Body of pancreas (tissue), 4 donors: ENCODE results near the gene LSAMP. TPM values are rescaled to one million over a fixed set of nuclear protein-coding genes. Genes with fewer than 3 reads are reported as not detected.

ENCODE experiments used
- ATAC-seq: fragments of 150-250 bp; one replicate; pipeline ENCODE4 v1.9.1; 2016
- DNase-seq, 4 donors: peaks; one replicate each; pipeline ENCODE4 v3.0.0-alpha.2; 2019
- H3K27ac ChIP-seq, 4 donors: fragments of 200-600 bp; sonication (generic); 1 replicate in 3 of 4; 2 replicates in 1 of 4; pipeline versions ENCODE4 v1.5.1 to v1.6.1; 2016 to 2019; ENCODE audit warnings: mild to moderate bottlenecking in 1 of 4, mixed read lengths in 1 of 4, moderate library complexity in 1 of 4
- H3K27me3 ChIP-seq, 2 donors: fragments of 200-600 bp; sonication (generic); one replicate each; pipeline ENCODE4 v1.6.0; 2016; ENCODE audit warnings: mild to moderate bottlenecking in 1 of 2
- H3K36me3 ChIP-seq, 2 donors: fragments of 200-600 bp; sonication (generic); replicated peaks in 1 of 2; 2 replicates each; pipeline ENCODE4 v1.5.1; 2016; ENCODE audit warnings: low read depth in 2 of 2; ENCODE audit not compliant: insufficient read depth in 1 of 2
- H3K4me1 ChIP-seq: fragments of 200-600 bp; sonication (generic); one replicate; pipeline ENCODE4 v1.6.0; 2016
- H3K4me3 ChIP-seq, 2 donors: fragments of 200-600 bp; sonication (generic); 1 replicate in 1 of 2; 2 replicates in 1 of 2; pipeline ENCODE4 v1.5.1; 2016 to 2019
- H3K9me3 ChIP-seq, 3 donors: fragments of 200-600 bp; sonication (generic); 1 replicate in 2 of 3; 2 replicates in 1 of 3; pipeline ENCODE4 v1.5.1; 2016
- CTCF ChIP-seq, 7 experiments: fragments of 450-650 bp in 4 of 7; fragments of 200-600 bp in 3 of 7; sonication (generic) in 3 of 7; IDR thresholded peaks; one replicate each; pipeline ENCODE4 v1.5.1; 2016 to 2019; ENCODE audit warnings: antibody characterized with exemption in 7 of 7
- POLR2A ChIP-seq, 3 donors: fragments of 450-650 bp; IDR thresholded peaks; one replicate each; pipeline ENCODE4 v1.6.1; 2016; ENCODE audit warnings: antibody characterized with exemption in 3 of 3, mild to moderate bottlenecking in 2 of 3
- WGBS, 2 donors: methylation state at CpG; one replicate each; pipeline ENCODE4 v1.1.5; 2017; 5-methylcytosine and 5-hydroxymethylcytosine counted together
- intact Hi-C: fragments of 100-400 bp; cut with DNase I; formaldehyde crosslinking; loops from one replicate; pipeline ENCODE4 v1.15.1; 2023
- total RNA-seq, 2 donors: library from RNA; depleted of rRNA; stranded (reverse); fragments of >200 nt; gene quantifications; one replicate each; pipeline ENCODE4 v1.1.0, GENCODE V29; 2016

Gene LSAMP
- total RNA-seq, 2 donors from 2014 or later = 1.6 to 2.1 TPM

DNA sequence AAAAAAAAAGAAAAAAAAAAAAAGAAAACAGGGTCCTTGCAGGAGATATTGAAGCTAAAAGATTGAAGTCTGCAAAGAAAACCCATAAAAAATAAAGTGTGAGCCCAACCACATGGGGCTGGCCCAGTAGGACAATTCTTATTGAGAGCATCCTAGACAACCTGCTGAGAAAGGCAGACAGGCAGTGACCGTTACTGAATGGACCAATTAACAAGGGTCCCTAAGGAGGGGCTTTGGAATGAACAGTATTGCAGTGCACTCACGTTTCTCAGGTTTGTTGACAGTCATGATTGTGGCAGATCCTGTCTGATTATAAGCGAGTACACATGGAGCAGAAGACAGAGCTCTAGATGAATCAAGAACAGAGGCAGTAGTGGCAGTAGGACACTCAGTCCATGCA is 168.6 kb downstream of the LSAMP start:
- Histone ChIP-seq H3K36me3 (no peaks in the 10 kb centered on the region), H3K27ac (no peak overlapping the region), H3K27me3 (no peaks in the 10 kb centered on the region), H3K4me1 (no peaks in the 10 kb centered on the region), H3K4me3 (no peak overlapping the region), H3K9me3 (no peaks in the 10 kb centered on the region)
- ATAC-seq (no peak), DNase-seq (no peak)
- intact Hi-C loops = no loop called here
- TF ChIP-seq CTCF (IDR thresholded peaks at IDR 0.05) (no peak), POLR2A (IDR thresholded peaks at IDR 0.05) (no peak)
- 62 to 71% methylated on average over 3 of the region's 3 CpGs for WGBS, 2 donors

- intact Hi-C loops = no loop called here
- Histone ChIP-seq H3K4me3 (no peak overlapping the region), H3K4me1 (no peaks in the 10 kb centered on the region), H3K36me3 (no peaks in the 10 kb centered on the region), H3K27ac (no peak overlapping the region), H3K9me3 (no peaks in the 10 kb centered on the region), H3K27me3 (no peaks in the 10 kb centered on the region)
- 33 to 48% methylated on average over 2 of the region's 2 CpGs for WGBS, 2 donors
- ATAC-seq (no peak), DNase-seq (no peak)
- TF ChIP-seq CTCF (IDR thresholded peaks at IDR 0.05) = no peak
- no peak for TF ChIP-seq POLR2A (IDR thresholded peaks at IDR 0.05)
These were observed 175.2 kb downstream of the LSAMP start for GRCh38 chr3:116270056-116270455.

GRCh38 chr3:116267116-116267515 is 178.2 kb downstream of the LSAMP start:
- WGBS, 2 donors = 71 to 88% methylated on average over 1 of the region's 1 CpG
- TF ChIP-seq CTCF (IDR thresholded peaks at IDR 0.05) (no peak), POLR2A (IDR thresholded peaks at IDR 0.05) (no peak)
- H3K27ac ChIP-seq = no peak overlapping the region
- H3K4me3 ChIP-seq = no peak overlapping the region
- DNase-seq (no peak), ATAC-seq (no peak)
- intact Hi-C loops = no loop called here
- H3K27me3 ChIP-seq = no peaks in the 10 kb centered on the region
- no peaks in the 10 kb centered on the region for H3K36me3 ChIP-seq
- H3K9me3 ChIP-seq = no peaks in the 10 kb centered on the region
- no peaks in the 10 kb centered on the region for H3K4me1 ChIP-seq

DNA sequence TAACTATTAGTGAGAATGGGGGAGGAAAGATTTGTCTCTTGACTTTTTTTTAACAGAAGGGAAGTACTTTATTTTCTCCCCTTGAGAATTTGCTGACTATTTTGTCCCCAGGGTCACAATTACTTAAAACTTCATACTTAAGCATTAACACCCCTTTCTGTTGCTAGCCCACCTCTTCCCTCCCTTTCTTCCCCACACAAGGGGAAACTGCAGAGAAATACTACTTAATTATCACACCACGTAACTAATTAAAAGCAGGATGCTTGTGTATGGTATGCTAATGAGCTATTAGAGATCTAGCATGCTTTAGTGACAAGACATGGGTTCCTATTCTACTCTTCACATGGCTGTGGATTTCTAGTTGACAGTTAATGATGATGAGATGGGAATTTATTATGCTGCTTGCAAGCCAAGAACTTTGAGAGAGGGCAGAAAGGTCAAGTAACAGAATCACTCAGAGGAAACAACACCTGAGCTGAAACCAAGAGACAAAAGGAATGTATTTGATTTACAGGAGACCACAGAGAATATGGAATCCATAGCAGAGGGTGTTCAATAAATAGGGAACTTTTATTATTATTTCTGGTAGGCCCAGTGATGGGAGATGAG is 179.2 kb downstream of the LSAMP start:
- no peak for DNase-seq
- Histone ChIP-seq H3K4me1 (no peaks in the 10 kb centered on the region), H3K27me3 (no peaks in the 10 kb centered on the region), H3K9me3 (no peaks in the 10 kb centered on the region), H3K27ac (no peak overlapping the region), H3K36me3 (no peaks in the 10 kb centered on the region), H3K4me3 (no peak overlapping the region)
- ATAC-seq = no peak
- intact Hi-C loops = no loop called here
- TF ChIP-seq POLR2A (IDR thresholded peaks at IDR 0.05) (no peak), CTCF (IDR thresholded peaks at IDR 0.05) (no peak)
- WGBS, 2 donors = 61 to 69% methylated on average over 1 of the region's 1 CpG

DNA sequence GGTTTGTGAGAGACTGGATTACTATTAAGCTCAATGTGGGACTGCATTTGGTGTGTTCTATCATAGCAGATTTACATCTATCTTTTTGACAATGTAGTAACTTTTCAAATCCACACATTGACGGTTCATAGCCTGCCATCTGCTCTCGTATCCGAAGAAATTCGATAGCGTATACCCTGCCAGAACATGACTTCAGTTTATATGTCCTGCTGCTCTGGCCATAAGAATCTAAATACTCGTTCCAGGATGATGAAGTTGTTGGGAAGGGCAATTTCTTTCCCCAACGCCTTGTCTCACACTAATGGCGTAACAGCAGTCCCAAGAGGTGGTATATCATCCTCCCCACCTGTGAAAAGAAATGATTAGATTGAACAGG is 180.0 kb downstream of the LSAMP start:
- Histone ChIP-seq H3K27me3 (no peaks in the 10 kb centered on the region), H3K9me3 (no peaks in the 10 kb centered on the region), H3K27ac (no peak overlapping the region), H3K4me1 (no peaks in the 10 kb centered on the region), H3K36me3 (no peaks in the 10 kb centered on the region), H3K4me3 (no peak overlapping the region)
- WGBS, 2 donors = 68 to 74% methylated on average over 8 of the region's 8 CpGs
- no peak for ATAC-seq
- intact Hi-C loops = no loop called here
- no peak for TF ChIP-seq CTCF (IDR thresholded peaks at IDR 0.05)
- no peak for DNase-seq
